Measurements from ENCODE around the gene AFF1. TPM values are rescaled to one million over a fixed set of nuclear protein-coding genes. Genes with fewer than 3 reads are reported as not detected.

The AFF1 gene
- total and polyA plus RNA-seq, 2 donors (not counting 1 experiment from before 2014, with no cell fraction given), result 15.5 to 21.1 TPM

DNA sequence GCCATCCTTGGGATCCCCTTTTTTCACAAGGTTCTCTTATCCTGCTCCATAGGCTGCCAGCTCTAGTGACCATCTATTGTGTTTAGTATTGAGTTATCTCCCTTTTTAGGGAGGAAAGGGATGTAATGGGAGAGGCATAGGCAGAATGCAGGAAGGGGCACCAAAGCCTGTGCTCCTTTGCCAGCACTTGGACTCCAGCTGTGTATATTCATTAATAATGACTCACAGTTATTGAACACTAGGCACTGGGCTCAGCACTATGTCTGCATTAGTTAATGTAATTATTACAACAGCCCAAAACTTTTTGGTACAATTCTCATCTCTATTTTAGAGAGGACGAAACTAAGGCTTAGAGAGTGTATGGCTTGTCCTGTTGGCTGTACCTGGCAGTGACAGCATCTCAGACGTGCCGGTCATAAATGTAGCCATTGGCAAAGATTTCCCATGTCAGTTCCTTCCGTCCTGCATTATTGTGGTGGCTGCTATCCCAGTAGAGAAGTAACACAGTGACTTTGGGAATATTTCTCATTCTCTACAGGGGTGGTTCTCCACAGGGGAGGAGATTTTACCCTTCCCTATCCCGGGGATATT, 90.3 kb downstream of the AFF1 start:
- Histone ChIP-seq H3K9me3 (ENCODE audit: control insufficient read depth, insufficient read depth, low read depth, low read length) (no peaks in the 10 kb centered on the region), H3K36me3 (ENCODE audit: control insufficient read depth, insufficient read depth, low read length) (no peaks in the 10 kb centered on the region), H3K27ac (ENCODE audit: insufficient read depth, low read length) (no peak overlapping the region), H3K4me1 (ENCODE audit: control insufficient read depth, extremely low read depth, insufficient read depth, low read length) (peaks cover 3% of the 10 kb centered on the region), H3K9ac (ENCODE audit: insufficient read depth, low read length) (no peak overlapping the region), H3K27me3 (ENCODE audit: control insufficient read depth, insufficient read depth, low read length) (no peaks in the 10 kb centered on the region), H3K79me2 (ENCODE audit: control insufficient read depth, insufficient read depth, low read length) (peaks cover 29% of the 10 kb centered on the region), H4K20me1 (ENCODE audit: control insufficient read depth, extremely low read depth, insufficient read depth, low read length) (no peaks in the 10 kb centered on the region), H3K4me2 (ENCODE audit: extremely low read depth, insufficient read depth, low read length) (no peak overlapping the region), H2AFZ (ENCODE audit: low read length) (no peak overlapping the region), H3K4me3 (replicated peaks in 1 of 4; ENCODE audit: control extremely low read depth in 1 of 4, insufficient read depth in 1 of 4, low read depth in 3 of 4, low read length in 4 of 4) (no peak overlapping the region)
- DNase-seq (ENCODE audit: low read depth in 2 of 2), result no peak
- no peak for TF ChIP-seq EZH2 (IDR thresholded peaks at IDR 0.05; ENCODE audit: low read length, missing control alignments)
- TF ChIP-seq, protein P1, sequence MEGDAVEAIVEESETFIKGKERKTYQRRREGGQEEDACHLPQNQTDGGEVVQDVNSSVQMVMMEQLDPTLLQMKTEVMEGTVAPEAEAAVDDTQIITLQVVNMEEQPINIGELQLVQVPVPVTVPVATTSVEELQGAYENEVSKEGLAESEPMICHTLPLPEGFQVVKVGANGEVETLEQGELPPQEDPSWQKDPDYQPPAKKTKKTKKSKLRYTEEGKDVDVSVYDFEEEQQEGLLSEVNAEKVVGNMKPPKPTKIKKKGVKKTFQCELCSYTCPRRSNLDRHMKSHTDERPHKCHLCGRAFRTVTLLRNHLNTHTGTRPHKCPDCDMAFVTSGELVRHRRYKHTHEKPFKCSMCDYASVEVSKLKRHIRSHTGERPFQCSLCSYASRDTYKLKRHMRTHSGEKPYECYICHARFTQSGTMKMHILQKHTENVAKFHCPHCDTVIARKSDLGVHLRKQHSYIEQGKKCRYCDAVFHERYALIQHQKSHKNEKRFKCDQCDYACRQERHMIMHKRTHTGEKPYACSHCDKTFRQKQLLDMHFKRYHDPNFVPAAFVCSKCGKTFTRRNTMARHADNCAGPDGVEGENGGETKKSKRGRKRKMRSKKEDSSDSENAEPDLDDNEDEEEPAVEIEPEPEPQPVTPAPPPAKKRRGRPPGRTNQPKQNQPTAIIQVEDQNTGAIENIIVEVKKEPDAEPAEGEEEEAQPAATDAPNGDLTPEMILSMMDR (conservative IDR thresholded peaks at IDR 0.05 in 1 of 2, IDR thresholded peaks at IDR 0.05 in 1 of 2; ENCODE audit: low read depth in 1 of 2, low read length in 2 of 2), result no peak

DNA sequence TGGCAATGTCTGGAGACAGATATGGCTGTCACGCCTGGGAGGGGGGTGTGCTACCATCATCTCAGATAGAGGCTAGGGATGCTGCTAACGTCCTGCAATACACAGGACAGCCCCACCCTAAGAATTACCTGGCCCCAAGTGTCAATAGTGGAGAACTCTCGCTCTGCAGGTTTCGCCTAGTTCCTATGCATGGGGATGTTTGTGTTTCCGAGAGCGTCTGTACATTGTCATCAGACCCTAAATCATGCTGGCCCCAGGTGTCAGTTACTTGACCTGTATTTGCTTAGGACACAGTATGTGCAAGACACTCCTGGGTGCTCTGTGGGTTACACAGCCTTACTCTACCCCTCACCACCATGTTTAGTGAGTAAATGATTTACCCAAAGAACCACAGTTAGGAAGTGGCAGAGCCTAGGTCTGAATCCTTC, 90.8 kb downstream of the AFF1 start:
- no peak overlapping the region for H3K27ac ChIP-seq (ENCODE audit: insufficient read depth, low read length)
- H3K4me1 ChIP-seq (ENCODE audit: control insufficient read depth, extremely low read depth, insufficient read depth, low read length), result peaks cover 5% of the 10 kb centered on the region
- DNase-seq (ENCODE audit: low read depth in 2 of 2), result no peak
- H3K36me3 ChIP-seq (ENCODE audit: control insufficient read depth, insufficient read depth, low read length), result no peaks in the 10 kb centered on the region
- no peak for TF ChIP-seq EZH2 (IDR thresholded peaks at IDR 0.05; ENCODE audit: low read length, missing control alignments)
- TF ChIP-seq, protein P1 (conservative IDR thresholded peaks at IDR 0.05 in 1 of 2, IDR thresholded peaks at IDR 0.05 in 1 of 2; ENCODE audit: low read depth in 1 of 2, low read length in 2 of 2), result no peak
- H3K79me2 ChIP-seq (ENCODE audit: control insufficient read depth, insufficient read depth, low read length), result peaks cover 28% of the 10 kb centered on the region
- no peaks in the 10 kb centered on the region for H4K20me1 ChIP-seq (ENCODE audit: control insufficient read depth, extremely low read depth, insufficient read depth, low read length)
- H3K9me3 ChIP-seq (ENCODE audit: control insufficient read depth, insufficient read depth, low read depth, low read length), result no peaks in the 10 kb centered on the region
- H3K4me2 ChIP-seq (ENCODE audit: extremely low read depth, insufficient read depth, low read length), result no peak overlapping the region
- H3K9ac ChIP-seq (ENCODE audit: insufficient read depth, low read length), result no peak overlapping the region
- no peaks in the 10 kb centered on the region for H3K27me3 ChIP-seq (ENCODE audit: control insufficient read depth, insufficient read depth, low read length)
- no peak overlapping the region for H2AFZ ChIP-seq (ENCODE audit: low read length)
- H3K4me3 ChIP-seq (replicated peaks in 1 of 4; ENCODE audit: control extremely low read depth in 1 of 4, insufficient read depth in 1 of 4, low read depth in 3 of 4, low read length in 4 of 4), result no peak overlapping the region

DNA sequence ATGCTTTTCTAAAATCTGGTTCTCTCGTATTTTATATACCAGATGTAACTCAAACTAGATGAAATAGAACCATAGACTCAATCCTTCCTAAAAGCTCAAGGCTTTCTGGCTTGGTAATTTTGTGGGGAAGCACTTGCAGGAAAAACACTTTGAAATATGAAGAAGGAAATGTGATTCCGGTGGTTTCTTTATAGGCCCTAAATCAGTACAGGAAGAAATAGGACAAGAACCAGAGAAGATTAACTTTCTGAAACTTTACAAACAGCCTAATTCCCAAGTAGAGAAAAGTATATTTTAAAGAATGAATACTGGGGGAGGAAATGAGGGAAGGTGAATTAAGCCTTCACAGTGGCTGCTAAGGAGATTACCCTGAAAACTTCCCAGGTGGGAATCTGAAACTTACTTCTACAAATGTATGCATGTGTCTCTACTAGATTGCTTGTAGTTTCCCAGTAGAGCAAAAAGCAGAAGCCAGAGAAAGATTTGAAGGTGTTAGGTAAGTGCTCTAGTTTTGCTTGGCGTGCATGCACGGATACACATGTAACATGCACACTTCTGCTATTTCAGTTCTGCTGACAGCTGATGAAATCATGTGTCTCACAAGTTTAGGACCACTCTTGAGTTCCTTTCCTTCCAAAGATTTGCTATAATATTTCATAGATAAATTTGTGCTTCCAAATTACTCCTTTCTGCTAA, 92.1 kb downstream of the AFF1 start:
- H3K27me3 ChIP-seq (ENCODE audit: control insufficient read depth, insufficient read depth, low read length), result no peaks in the 10 kb centered on the region
- no peak overlapping the region for H3K4me2 ChIP-seq (ENCODE audit: extremely low read depth, insufficient read depth, low read length)
- peaks cover 31% of the 10 kb centered on the region for H3K79me2 ChIP-seq (ENCODE audit: control insufficient read depth, insufficient read depth, low read length)
- DNase-seq (ENCODE audit: low read depth in 2 of 2), result no peak
- TF ChIP-seq EZH2 (IDR thresholded peaks at IDR 0.05; ENCODE audit: low read length, missing control alignments), result no peak
- TF ChIP-seq, protein P1 (conservative IDR thresholded peaks at IDR 0.05 in 1 of 2, IDR thresholded peaks at IDR 0.05 in 1 of 2; ENCODE audit: low read depth in 1 of 2, low read length in 2 of 2), result no peak
- H3K27ac ChIP-seq (ENCODE audit: insufficient read depth, low read length), result no peak overlapping the region
- H3K9ac ChIP-seq (ENCODE audit: insufficient read depth, low read length), result no peak overlapping the region
- H4K20me1 ChIP-seq (ENCODE audit: control insufficient read depth, extremely low read depth, insufficient read depth, low read length), result no peaks in the 10 kb centered on the region
- H3K36me3 ChIP-seq (ENCODE audit: control insufficient read depth, insufficient read depth, low read length), result no peaks in the 10 kb centered on the region
- no peak overlapping the region for H3K4me3 ChIP-seq (replicated peaks in 1 of 4; ENCODE audit: control extremely low read depth in 1 of 4, insufficient read depth in 1 of 4, low read depth in 3 of 4, low read length in 4 of 4)
- H3K4me1 ChIP-seq (ENCODE audit: control insufficient read depth, extremely low read depth, insufficient read depth, low read length), result peaks cover 12% of the 10 kb centered on the region
- no peak overlapping the region for H2AFZ ChIP-seq (ENCODE audit: low read length)
- no peaks in the 10 kb centered on the region for H3K9me3 ChIP-seq (ENCODE audit: control insufficient read depth, insufficient read depth, low read depth, low read length)
